Gastrocnemius medialis (tissue), 4 donors: ENCODE results near the gene HEXD. TPM values are rescaled to one million over a fixed set of nuclear protein-coding genes. Genes with fewer than 3 reads are reported as not detected.

ENCODE experiments used
- ATAC-seq, 2 donors: fragments of 150-250 bp; one replicate each; pipeline ENCODE4 v1.9.1; 2016
- DNase-seq, 2 donors: peaks; one replicate each; pipeline ENCODE4 v3.0.0-alpha.2; 2019
- H3K27ac ChIP-seq, 4 donors: fragments of 200-600 bp; sonication (generic); 1 replicate in 1 of 4; 2 replicates in 3 of 4; pipeline ENCODE4 v1.5.1; 2016 to 2018; ENCODE audit warnings: mild to moderate bottlenecking in 2 of 4, moderate library complexity in 1 of 4
- H3K27me3 ChIP-seq, 3 donors: fragments of 200-600 bp; sonication (generic) in 2 of 3; 1 replicate in 1 of 3; 2 replicates in 2 of 3; pipeline versions ENCODE4 v1.5.1 to v1.6.0; 2016 to 2019; ENCODE audit warnings: mild to moderate bottlenecking in 1 of 3, moderate library complexity in 1 of 3
- H3K36me3 ChIP-seq, 2 donors: fragments of 200-600 bp; sonication (generic) in 1 of 2; one replicate each; pipeline ENCODE4 v1.5.1; 2017 to 2018
- H3K4me1 ChIP-seq, 2 donors: fragments of 200-600 bp; sonication (generic) in 1 of 2; one replicate each; pipeline ENCODE4 v1.5.1; 2016 to 2017; ENCODE audit warnings: mild to moderate bottlenecking in 2 of 2
- H3K4me3 ChIP-seq, 4 donors: fragments of 200-600 bp; sonication (generic) in 3 of 4; 1 replicate in 1 of 4; 2 replicates in 3 of 4; pipeline ENCODE4 v1.5.1; 2016 to 2019; ENCODE audit warnings: mild to moderate bottlenecking in 2 of 4
- H3K9me3 ChIP-seq, 3 donors: fragments of 200-600 bp; sonication (generic) in 2 of 3; 1 replicate in 1 of 3; 2 replicates in 2 of 3; pipeline ENCODE4 v1.5.1; 2016 to 2019
- POLR2A ChIP-seq, 2 donors: fragments of 450-650 bp; IDR thresholded peaks; one replicate each; pipeline ENCODE4 v1.6.1; 2017; ENCODE audit warnings: antibody characterized with exemption in 2 of 2, mild to moderate bottlenecking in 2 of 2, moderate library complexity in 2 of 2
- in situ Hi-C, 4 donors: fragments of 200-750 bp; cut with MboI; loops; one replicate each; pipeline versions ENCODE4 v1.15.0 to v1.8.0; 2017; ENCODE audit warnings: low sequenced_read_pairs in 4 of 4
- intact Hi-C: fragments of 100-400 bp; cut with DNase I; formaldehyde crosslinking; loops from one replicate; pipeline ENCODE4 v1.15.1; 2023; ENCODE audit warnings: low total_unique reads
- total RNA-seq, 4 donors: library from RNA; depleted of rRNA; stranded (reverse); fragments of >200 nt; gene quantifications; one replicate each; pipeline versions ENCODE4 v1.1.0 to v1.2.3, GENCODE V29; 2016
- TF ChIP-seq, protein P1 (sequence below), 5 experiments: fragments of 450-650 bp in 3 of 5; fragments of 200-600 bp in 2 of 5; sonication (generic) in 2 of 5; IDR thresholded peaks in 4 of 5; conservative IDR thresholded peaks in 1 of 5; 1 replicate in 4 of 5; 2 replicates in 1 of 5; pipeline ENCODE4 v1.5.1; 2016 to 2019; ENCODE audit warnings: antibody characterized with exemption in 5 of 5, mild to moderate bottlenecking in 3 of 5, moderate library complexity in 3 of 5

Gene HEXD
- total RNA-seq, 4 donors from 2014 or later, result 15.5 to 35.1 (median 22.5) TPM

GRCh38 chr17:82386255-82386831, 31.8 kb upstream of the HEXD start:
- Histone ChIP-seq H3K27me3 (peaks cover 26 to 34% (median 29%) of the 10 kb centered on the region in 3 donors), H3K4me1 (peaks cover 15 to 24% of the 10 kb centered on the region in 2 donors), H3K4me3 (no peak overlapping the region), H3K9me3 (no peaks in the 10 kb centered on the region), H3K36me3 (no peaks in the 10 kb centered on the region), H3K27ac (peak overlapping the region in 1 of 4 donors; percentile 32)
- intact Hi-C loops (no loop called here), in situ Hi-C loops (no loop called here)
- ATAC-seq, result no peak
- peak in 1 of 2 donors; percentile 44 for DNase-seq
- no peak for TF ChIP-seq POLR2A (IDR thresholded peaks at IDR 0.05)
- TF ChIP-seq, protein P1, sequence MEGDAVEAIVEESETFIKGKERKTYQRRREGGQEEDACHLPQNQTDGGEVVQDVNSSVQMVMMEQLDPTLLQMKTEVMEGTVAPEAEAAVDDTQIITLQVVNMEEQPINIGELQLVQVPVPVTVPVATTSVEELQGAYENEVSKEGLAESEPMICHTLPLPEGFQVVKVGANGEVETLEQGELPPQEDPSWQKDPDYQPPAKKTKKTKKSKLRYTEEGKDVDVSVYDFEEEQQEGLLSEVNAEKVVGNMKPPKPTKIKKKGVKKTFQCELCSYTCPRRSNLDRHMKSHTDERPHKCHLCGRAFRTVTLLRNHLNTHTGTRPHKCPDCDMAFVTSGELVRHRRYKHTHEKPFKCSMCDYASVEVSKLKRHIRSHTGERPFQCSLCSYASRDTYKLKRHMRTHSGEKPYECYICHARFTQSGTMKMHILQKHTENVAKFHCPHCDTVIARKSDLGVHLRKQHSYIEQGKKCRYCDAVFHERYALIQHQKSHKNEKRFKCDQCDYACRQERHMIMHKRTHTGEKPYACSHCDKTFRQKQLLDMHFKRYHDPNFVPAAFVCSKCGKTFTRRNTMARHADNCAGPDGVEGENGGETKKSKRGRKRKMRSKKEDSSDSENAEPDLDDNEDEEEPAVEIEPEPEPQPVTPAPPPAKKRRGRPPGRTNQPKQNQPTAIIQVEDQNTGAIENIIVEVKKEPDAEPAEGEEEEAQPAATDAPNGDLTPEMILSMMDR (IDR thresholded peaks at IDR 0.05 in 4 of 5, conservative IDR thresholded peaks at IDR 0.05 in 1 of 5), result no peak

DNA sequence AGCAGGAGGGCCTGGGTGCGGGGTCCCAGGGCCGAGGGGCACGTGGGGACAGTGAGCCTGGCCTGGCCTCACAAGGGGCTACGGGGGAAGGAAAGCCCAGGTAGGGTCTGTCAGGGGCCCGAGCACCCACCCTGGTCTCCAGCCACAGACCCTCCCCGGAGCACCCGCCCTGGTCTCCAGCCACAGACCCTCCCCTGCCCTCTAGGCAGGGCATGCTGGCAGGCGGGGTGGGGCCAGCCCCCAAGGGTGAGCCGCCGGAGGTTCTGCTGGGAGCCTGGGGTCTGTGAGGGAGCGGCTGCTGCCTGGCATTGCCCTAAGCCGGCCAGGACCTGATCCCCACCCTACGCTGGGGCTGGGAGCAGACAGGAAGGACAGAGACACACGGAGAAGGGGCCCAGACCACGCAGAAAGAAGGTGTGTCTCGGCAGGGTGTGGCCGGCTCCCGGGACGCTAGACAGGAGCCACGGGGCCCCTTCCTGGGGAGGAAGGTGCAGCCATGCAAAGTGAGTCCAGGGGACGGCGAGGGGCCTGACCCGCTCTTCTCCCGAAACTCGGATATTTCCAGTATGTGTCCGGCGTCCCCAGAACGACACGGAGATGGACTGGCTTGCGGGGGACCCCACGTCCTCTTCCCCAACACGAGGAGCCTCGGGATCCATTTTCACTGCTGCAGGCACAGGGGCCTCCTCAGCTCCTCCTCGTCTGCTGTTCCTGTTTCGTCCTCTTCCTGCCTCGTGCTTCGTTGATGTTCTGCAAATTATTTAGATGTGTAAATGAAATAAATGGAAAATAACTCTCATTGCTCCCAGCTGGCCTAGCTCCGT, 31.1 kb upstream of the HEXD start:
- Histone ChIP-seq H3K4me3 (no peak overlapping the region), H3K4me1 (peaks cover 15 to 23% of the 10 kb centered on the region in 2 donors), H3K36me3 (peaks cover 0 to 8% of the 10 kb centered on the region in 2 donors), H3K9me3 (no peaks in the 10 kb centered on the region), H3K27me3 (peaks cover 20 to 27% (median 26%) of the 10 kb centered on the region in 3 donors), H3K27ac (no peak overlapping the region)
- in situ Hi-C loops (no loop called here), intact Hi-C loops (no loop called here)
- TF ChIP-seq POLR2A (IDR thresholded peaks at IDR 0.05), result no peak
- TF ChIP-seq, protein P1 (IDR thresholded peaks at IDR 0.05 in 4 of 5, conservative IDR thresholded peaks at IDR 0.05 in 1 of 5), result no peak
- no peak for DNase-seq
- no peak for ATAC-seq

- DNase-seq (no peak), ATAC-seq (no peak)
- in situ Hi-C loops (no loop called here), intact Hi-C loops (no loop called here)
- Histone ChIP-seq H3K27me3 (peaks cover 14 to 21% (median 20%) of the 10 kb centered on the region in 3 donors), H3K27ac (no peak overlapping the region), H3K36me3 (peaks cover 0 to 14% of the 10 kb centered on the region in 2 donors), H3K9me3 (no peaks in the 10 kb centered on the region), H3K4me3 (no peak overlapping the region), H3K4me1 (peaks cover 15 to 23% of the 10 kb centered on the region in 2 donors)
- TF ChIP-seq POLR2A (IDR thresholded peaks at IDR 0.05), result no peak
- TF ChIP-seq, protein P1 (IDR thresholded peaks at IDR 0.05 in 4 of 5, conservative IDR thresholded peaks at IDR 0.05 in 1 of 5), result no peak
Measured at GRCh38 chr17:82387705-82388106, 30.4 kb upstream of the HEXD start.

DNA sequence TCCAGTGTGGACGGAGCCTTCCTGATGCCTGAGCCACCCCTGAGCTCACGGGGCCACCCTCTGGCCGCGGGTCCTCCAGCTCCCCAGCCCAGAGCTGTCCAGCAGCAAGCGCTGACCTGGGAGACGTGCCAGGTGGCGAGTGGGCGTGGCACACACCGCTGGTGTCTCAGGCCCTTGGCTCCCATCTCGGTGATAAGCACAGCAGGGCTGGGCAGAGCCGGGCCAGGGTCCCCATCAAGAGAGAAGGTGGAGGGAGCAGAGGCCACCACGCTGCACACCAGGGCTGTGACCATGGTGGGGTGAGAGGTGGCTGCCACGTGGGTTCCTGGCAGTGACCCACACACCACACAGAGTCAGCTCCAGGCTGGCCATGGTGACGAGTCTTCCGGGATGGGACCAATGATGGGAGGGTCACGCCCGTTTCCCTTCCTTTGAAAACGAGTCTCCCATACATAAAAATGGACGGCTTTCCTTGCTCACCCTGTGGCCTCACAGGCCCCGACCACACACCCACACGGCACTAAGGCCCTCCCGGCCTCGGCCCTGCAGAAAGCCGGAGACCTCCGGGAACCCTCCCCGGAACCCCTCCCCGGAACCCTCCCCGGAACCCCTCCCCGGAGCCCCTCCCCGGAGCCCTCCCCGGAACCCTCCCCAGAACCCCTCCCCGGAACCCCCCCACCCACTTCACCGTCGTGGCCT, 29.8 kb upstream of the HEXD start:
- in situ Hi-C loops (no loop called here), intact Hi-C loops (no loop called here)
- H3K36me3 ChIP-seq, result peaks cover 0 to 17% of the 10 kb centered on the region in 2 donors
- TF ChIP-seq, protein P1 (IDR thresholded peaks at IDR 0.05 in 4 of 5, conservative IDR thresholded peaks at IDR 0.05 in 1 of 5), result no peak
- TF ChIP-seq POLR2A (IDR thresholded peaks at IDR 0.05), result no peak
- H3K9me3 ChIP-seq, result no peaks in the 10 kb centered on the region
- no peak overlapping the region for H3K4me3 ChIP-seq
- peak in 1 of 2 donors; percentile 56 for DNase-seq
- H3K4me1 ChIP-seq, result peaks cover 15 to 23% of the 10 kb centered on the region in 2 donors
- peaks cover 12 to 16% (median 16%) of the 10 kb centered on the region in 3 donors for H3K27me3 ChIP-seq
- peak in 1 of 2 donors; percentile 15 for ATAC-seq
- no peak overlapping the region for H3K27ac ChIP-seq
